D721Med (cell line): ENCODE measurements around the gene ZNF101.

Source experiments
- DNase-seq: peaks from one replicate; pipeline ENCODE4 v3.0.0; 2011; ENCODE audit warnings: low spot score; ENCODE audit not compliant: insufficient read length
- FAIRE-seq: peaks from 2 replicates; lab custom pipeline; 2011; peaks lifted over from hg19 to GRCh38; lab: Jason Lieb, UNC
- TF ChIP-seq, protein P1 (sequence below): IDR thresholded peaks from 2 replicates; pipeline ENCODE4 v1.5.1; 2012; ENCODE audit warnings: mild to moderate bottlenecking, control low read depth; ENCODE audit not compliant: insufficient read depth; ENCODE audit errors: missing control alignments

ZNF101 gene

DNA sequence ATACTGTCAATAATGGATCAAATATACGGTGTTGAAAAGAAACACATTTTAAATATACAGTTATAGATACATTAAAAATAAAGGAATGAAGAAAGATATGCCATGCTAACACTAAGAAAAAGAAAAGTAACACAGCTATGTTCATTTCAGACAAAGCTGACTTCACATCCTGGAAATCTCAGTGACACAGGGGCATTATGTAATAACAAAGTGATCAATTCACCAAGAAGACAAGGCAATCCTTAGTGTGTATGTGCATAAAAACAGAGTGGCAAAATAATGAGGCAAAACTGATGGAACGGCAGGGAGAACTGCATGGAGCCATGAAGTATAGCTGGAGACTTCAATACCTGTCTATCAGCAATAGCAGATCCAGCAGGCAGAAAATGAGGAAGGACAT lies 51.2 kb downstream of the ZNF101 start:
- TF ChIP-seq, protein P1, sequence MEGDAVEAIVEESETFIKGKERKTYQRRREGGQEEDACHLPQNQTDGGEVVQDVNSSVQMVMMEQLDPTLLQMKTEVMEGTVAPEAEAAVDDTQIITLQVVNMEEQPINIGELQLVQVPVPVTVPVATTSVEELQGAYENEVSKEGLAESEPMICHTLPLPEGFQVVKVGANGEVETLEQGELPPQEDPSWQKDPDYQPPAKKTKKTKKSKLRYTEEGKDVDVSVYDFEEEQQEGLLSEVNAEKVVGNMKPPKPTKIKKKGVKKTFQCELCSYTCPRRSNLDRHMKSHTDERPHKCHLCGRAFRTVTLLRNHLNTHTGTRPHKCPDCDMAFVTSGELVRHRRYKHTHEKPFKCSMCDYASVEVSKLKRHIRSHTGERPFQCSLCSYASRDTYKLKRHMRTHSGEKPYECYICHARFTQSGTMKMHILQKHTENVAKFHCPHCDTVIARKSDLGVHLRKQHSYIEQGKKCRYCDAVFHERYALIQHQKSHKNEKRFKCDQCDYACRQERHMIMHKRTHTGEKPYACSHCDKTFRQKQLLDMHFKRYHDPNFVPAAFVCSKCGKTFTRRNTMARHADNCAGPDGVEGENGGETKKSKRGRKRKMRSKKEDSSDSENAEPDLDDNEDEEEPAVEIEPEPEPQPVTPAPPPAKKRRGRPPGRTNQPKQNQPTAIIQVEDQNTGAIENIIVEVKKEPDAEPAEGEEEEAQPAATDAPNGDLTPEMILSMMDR, result no peak
- DNase-seq, result no peak
- no peak for FAIRE-seq

DNA sequence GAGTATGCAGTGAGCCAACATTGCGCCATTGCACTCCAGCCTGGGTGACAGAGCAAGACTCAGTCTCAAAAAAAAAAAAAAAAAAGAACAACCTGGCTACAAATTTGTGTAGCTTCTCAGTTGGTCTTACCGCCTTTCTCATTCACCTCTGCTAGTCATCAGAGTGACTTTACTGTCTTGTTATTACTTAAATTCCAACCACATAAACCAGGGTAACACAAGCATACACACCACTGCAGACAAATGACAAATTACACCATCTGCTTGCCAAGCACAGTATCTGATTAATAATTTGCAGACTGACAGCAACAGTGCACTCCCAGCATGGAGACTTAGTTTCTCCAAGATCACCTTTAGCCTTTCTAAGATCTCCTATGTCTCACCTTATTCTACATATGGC lies 53.3 kb downstream of the ZNF101 start:
- DNase-seq (no peak), FAIRE-seq (no peak)
- TF ChIP-seq, protein P1, result no peak

DNA sequence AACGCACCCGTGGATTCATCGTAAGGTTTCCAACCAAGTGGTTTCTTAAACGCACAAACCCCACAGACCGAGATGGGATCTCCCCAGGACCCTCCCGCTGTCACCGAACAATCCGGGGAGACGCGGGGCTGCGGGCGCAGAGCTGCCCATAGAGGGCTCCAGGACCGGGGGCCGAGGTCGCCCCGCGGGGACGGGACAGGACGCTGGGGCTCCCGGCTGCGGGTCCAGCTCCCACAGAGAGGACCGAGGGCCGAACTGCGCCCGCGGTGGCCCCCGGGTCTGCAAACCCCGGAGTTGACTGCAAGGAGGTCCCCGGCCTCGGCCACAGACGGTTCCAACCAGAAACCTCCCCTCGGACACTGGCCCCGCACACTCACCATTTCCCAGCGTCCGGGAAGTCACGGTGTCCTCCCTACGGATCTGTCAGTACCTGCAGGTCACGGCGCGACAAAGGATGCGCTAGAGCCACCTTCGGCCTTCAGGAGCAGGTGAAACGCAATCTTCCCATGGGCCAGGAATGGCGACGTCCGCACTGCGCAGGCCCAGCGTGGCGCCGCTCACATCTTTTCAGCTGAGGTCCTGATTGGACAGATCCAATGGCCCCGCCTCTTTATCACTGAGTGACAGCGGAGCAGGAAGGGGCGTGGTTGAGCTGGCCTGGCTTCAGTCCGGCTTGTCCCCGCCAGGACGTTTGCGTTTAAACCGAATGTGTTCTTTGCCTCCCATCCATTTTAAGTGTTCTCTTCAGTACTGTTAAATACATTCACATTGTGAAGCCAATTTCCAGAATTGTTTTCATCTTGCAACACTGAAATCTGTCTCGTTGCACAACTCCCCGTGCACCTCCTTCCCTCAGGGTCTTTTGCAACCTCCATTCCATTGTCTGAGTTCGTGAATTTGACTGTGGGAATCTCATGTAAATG lies 64.2 kb downstream of the ZNF101 start, which contains the start of gene ZNF14:
Gene ZNF14, minus strand, starts transcription at position 534 of the 923 bp plus-strand sequence. Its CDS starts 154 bp downstream, at position 380.
- DNase-seq (peak; percentile 97), FAIRE-seq (no peak)
- TF ChIP-seq, protein P1, result no peak
